NCI-H146 (cell line): ENCODE results near the gene OR7D2.
"Not testable (repeated sequence)": the region's sequence is repeated elsewhere in the genome, so short reads cannot be mapped to it uniquely, and the experiment has no call there.

Experiments used
- DNase-seq: peaks from one replicate; lab custom pipeline; 2025; lab: John Stamatoyannopoulos, UW

Gene OR7D2

DNA sequence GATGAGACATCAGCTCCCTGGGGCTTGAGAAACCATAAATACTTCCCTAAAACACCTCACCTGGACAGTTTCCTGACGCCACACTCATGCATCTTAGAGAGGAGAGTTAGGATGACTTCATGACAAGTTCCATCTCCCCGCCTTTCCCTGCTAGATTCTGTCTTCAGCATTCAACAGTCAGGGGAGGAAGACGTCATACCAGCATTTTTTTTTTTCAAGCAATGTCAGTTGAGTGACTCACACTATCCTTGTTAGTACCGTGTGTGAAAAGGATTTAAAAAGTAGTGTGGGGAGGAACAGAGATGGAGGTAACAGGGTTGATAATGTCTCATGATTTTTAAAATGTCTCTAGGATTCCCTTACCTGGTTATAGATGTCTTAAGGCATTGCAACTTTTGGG lies at the start of gene OR7D2:
TSS of gene OR7D2 (plus strand) at position 79 of the 400 bp plus-strand sequence. CDS start 6,803 bp downstream, outside the sequence.
- DNase-seq, result no peak

DNA sequence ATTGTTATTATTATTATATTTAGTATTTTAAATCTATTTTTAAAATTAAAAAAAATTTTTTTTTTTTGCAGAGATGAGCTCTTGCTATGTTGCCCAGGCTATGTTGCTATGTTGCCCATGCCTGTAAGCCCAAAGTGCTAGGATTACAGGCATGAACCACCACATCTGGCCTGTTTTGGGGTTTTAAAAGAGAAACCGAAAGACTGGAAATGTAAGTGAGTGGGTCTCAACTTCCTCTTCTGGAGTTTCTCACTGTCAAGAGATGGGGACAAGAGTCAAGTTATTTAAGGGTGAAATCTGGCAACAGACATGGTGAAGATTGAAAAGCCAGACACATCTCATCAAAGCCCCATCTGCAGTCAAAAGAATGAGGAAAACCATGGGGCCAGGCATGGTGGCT lies 47.8 kb upstream of the OR7D2 start:
- no peak for DNase-seq

DNA sequence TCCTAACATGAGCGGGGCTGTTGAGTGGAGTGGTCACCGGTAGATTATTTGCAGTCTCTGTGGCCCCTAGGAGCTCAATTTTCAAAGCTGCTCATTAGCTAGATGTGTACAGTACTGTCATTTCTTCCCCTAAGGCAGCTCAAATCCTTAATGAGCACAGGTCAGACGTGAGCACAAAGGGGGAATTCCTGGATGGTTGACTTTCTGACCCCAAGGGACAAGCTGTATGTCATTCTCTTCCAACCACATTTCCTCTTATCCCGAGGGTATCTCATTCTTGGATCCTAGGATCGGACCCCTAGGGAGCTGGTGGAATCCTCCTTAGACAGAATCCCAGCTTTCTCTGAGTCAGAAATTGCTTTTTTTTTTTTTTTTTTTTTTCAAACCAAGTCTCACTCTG lies 46.4 kb upstream of the OR7D2 start:
- DNase-seq, result no peak

DNA sequence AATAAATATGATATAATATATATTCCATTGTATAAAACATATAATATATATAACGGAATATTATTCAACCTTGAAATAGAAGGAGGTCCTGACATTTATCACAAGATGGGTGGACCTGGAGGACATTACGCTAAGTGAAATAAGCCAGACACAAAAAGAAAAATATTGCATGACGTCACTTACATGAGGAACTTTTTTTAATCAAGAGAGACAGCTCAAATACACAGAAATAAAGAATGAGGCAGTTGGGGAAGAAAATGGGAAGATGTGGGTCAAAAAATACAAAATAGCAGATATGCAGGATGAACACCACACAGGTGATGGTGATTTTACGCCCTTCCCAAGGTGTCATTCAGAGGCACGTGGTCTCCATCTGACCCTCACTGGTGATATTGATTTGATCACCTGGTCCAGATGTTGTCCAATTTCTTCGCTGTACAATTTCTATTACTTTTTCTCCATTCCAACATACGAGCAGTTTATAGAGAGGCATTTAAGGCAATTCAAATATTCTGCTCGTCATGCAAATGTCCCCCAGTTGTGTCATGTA lies 39.1 kb upstream of the OR7D2 start:
- DNase-seq, result no peak

DNA sequence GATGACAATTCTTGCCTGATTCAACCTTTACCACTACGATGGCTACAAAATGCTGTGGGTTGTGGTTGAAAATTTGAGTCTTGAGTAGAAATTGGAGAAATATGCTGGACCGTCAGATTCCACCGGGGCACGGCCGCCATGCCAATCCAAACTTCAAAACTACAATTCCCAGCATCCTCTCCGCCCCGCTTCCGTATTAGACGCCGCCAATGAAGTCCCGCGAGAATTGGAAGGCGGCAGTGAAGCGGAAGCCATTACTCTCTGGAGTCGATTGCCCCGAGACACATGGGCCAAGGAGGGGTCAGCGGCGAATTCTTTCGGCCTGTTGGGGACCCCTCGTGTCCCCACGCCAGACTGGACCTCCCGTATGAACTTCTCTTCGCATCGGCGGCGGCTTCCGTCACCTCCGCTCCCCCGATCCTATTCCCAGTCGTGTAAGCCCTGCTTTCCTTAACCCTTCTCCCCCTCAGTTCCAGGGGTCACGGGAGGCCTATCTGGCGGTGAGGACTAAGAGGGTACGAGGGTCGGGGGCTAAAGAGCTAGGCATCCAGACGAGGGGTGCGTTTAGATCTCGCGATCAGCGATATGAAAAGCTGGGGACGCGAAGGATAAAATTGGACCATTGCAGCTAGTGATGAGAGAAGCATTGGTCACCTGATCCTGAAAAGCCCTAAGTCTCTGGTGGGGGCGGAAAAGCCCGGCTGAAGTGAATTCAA lies 38.5 kb upstream of the OR7D2 start, which contains the start of gene ZNF317:
TSS of gene ZNF317 (plus strand) at position 239 of the 716 bp plus-strand sequence. CDS start 15,620 bp downstream, outside the sequence.
- DNase-seq, result peak; percentile 88

DNA sequence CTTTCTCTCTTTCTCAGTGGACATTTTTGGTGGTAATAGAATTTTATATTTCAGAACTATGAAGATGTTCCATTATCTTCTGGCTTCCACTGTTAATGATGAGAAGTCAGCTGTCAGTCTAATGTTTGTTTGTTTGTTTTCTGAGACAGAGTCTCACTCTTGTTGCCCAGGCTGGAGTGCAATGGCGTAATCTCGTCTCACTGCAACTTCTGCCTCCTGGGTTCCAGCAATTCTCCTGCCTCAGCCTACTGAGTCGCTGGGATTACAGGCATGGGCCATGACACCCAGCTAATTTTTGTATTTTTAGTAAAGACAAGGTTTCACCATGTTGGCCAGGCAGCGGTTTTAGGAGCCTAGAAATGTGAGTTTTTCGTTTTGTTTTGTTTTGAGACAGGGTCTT lies 33.9 kb upstream of the OR7D2 start:
- DNase-seq, result no peak

DNA sequence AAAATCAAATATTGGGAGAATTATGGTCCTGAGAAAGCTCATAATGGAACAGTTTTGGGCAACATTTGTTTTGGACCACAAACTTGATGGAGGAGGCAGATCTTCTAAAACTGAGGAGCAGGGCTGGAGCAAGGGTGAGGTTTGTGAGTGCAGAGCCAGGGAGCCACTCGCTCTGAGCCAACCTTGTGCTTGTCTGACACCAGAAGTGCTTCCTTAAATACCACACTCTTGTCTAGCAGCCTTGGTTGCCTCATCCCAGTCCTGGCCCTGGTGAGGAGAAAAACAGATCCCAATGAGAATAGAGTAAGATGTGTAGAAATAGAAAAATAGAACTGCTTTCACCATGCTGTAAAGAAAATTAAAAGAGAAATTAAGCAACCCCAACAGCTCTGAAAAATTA lies 31.9 kb upstream of the OR7D2 start:
- DNase-seq, result no peak

DNA sequence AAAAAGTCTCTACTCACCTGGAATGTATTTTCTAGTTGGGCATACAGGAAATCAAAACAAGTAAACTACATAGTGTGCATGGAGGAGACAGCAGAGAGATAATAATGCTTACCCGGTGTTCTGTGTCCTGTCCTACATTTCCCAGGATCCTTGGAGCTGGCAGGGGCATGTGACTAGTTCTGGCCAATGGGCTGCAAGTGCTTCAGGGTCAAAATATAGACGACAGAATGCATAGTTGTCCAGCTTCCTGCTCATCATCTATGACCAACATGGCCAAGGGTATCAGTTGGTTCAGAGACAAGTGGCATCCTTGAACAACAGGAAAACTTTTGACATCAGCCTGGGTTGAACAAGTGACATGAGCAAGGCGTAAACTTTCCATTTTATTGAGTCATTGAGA lies 30.1 kb upstream of the OR7D2 start:
- DNase-seq, result no peak

DNA sequence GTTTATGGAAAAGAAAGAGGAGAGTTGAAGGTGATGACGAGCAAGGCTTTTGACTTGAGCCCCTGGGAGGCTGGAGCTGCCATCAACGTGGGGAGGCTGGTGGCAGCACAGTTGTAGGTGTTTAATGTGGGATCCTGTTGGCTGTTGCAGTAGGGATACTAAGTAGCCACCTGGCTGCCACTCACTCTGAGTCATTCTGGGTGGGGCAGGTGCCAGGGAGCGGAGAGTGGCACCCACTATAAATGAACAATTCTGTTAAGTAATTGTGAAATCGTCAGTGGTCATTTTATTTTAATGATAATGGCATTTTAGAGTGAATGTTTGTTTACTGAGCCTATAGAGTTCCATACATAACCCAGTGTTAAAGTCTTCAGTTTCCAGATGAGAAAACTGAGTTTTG lies 28.8 kb upstream of the OR7D2 start:
- no peak for DNase-seq

DNA sequence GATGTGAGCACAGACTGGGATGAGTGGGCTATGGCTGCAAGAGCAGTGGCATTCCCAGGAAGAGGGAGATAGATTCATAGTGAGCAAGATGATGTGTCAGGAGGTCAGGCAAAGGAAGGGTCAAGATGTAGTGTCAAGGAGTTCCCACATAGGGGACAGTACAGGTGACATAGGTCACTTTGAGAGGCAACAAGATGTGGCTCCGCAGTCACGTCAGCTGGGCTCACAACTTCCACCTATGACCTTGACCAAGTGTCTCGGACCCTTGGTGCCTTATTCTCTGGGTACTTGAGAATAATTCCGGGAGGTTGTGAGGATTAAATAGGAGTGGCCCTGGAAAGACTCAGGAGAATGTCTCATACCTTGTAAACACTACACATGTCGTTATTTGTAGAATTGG lies 28.1 kb upstream of the OR7D2 start:
- DNase-seq, result no peak

DNA sequence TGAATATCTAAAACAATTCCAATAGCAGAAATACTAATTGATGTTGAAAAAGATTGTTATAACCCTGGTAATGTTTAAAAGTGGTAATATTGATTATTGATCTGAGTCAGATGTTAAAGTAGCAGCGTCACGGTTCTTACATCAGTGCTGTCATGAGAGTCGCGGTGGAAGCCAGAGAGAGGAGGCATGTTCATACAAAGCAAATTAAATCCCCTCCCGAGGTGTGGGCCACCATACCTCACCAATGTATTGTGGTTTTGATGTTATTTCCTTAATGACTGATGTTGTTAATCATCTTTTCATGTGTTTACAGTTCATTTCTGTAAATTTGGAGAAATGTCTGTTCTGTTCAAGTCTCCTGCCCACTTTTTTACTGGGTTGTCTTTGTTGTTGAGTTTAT lies 27.4 kb upstream of the OR7D2 start:
- no peak for DNase-seq

DNA sequence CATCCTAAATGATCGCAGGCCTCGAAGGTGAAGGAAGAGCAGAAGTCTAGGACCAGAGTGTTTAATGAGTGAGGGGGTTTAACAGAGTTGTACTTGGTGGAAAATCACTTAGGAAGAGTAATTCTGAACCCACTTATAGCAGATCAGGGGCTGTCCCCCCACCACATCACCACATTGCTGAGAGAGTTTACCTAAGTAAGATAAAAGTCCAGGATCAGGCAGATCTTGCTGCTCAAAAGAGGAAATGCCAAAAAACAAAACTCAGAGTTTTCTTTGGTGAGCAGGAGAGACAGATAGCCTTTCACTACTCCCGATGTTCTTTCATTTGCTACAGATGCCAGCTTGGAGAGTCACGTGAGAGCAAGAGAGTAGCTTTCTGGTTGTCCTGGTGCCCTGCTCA lies 23.2 kb upstream of the OR7D2 start:
- DNase-seq, result no peak

DNA sequence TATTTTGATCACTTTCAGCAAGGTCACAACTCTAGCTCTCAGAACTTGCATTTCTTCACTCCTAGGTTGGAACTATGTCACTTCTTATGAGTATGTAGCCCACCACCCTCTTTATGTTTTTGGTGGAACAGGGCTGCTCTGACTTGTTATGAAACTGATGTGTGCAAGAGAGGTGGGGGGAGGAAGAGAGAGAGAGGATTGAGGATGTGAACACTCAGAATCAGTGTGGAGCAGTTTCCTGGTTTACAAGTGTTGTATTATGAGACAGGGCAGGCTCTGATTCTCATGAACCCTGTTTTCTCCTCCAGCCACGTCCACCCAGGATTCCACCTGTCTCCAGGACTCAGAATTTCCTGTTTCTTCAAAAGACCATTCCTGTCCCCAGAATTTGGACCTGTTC lies 22.5 kb upstream of the OR7D2 start:
- no peak for DNase-seq

DNA sequence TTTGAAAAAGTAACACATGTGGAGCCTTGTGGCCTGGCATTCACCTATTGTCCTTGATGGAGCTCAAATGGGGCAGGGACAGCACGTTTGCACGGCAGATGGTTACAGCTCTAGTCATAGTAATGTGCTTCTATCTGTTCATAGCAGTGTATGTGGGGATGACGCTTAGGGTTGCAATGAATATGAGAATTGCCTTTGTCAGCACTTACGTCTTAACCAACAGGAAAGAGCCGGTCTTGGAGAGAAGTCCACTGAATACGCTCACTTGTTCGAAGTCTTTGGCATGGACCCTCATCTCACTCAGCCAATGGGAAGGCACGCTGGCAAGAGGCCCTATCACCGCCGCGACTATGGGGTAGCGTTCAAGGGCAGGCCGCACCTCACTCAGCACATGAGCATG lies 18.9 kb upstream of the OR7D2 start:
- DNase-seq, result no peak

DNA sequence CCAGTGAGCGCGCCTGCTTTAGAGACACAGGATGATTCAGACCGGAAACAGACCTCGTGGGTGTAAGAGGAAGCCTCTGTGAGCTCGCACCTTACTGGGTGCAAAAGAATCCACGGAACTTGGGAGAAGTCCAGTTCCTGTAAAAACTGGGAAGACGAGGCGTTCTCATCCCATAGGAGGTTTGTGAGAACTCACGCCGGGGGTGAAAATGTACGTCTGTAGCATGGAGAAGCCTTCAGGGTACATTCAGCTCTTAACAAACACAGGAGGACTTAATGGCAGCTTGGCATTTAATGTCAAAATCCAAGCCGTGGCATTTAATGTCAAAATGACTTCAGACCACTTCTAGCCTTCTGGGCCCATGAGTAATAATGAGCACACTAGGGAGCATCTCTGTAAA lies 17.4 kb upstream of the OR7D2 start:
- DNase-seq, result no peak

DNA sequence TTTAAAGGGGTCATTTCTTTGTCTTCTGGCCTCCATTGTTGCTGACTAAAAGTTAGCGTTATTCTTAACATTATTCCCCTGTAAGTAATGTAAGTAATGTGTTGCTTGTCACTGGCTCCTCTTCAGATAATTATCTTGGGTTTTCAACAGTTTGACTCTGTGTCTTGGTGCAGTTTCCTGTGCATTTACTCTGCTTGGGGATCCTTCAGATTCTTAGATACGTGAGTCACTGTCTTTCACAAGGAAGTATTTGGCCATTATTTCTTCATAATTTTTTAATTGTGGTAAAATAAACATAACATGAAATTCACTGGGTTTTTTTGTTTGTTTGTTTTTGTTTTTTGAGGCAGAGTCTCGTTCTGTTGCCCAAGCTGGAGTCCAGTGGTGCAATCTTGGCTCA lies 13.5 kb upstream of the OR7D2 start:
- DNase-seq, result no peak

DNA sequence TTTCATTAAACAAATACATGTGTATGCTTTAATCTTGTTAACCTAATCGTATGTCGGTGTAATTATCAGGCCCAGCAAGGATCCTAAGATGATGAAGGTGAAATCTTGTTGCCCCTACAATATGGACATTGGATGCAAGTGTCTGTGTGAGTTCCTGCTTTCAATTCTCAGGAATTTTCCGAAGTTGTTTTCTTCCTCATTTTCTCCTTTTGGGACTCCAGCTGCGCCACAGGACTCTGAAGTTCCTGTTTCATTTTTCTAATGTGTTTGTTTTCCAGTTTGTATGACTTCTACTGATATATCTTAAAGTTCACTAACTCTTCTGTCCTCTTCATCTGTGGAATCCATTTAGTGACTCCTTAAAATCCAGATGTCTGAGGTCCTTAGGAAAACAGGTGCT lies 11.9 kb upstream of the OR7D2 start:
- no peak for DNase-seq

DNA sequence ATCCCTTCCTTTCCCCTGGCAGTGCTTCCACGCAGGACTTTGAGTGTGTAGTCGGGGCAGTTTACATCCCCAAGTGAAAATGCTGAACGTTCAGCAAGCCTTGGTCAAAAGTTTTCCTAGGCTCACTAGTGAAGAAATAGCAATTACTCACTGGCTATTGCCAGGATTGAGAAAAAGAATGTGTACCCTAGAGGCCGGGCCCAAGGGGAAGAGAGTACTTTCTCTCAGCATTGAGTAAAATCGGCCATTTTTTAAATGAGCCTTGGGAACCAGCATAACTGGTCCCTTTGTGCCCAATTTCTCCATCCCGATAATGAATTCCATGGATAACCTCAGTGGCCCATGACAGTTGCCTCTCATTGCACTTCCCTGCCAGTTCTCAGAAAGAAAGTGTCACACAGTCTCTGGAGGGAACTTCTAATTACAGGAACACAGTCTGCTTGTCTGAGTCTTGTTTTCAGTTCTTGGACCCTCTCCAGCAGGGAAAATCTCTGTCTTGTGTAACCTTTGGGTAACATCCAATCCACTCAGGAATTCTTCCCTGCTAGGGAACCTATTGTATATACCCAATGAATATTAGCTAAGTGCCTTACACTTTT lies 7.3 kb upstream of the OR7D2 start:
- no peak for DNase-seq

DNA sequence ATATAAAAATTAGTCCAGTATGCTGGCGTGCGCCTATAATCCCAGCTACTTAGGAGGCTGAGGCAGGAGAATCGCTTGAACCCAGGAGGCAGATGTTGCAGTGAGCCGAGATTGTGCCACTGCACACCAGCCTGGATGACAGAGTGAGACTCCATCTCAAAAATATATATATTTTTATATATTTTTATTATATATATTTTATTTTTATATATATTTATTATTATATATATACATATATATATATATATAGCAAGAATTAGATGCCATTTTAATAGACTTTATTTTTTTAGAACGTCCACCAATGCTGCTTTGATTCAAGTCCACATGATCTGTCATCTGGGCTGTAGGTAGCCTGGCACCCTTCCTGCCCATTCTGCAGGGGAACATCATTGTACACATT lies 3.5 kb upstream of the OR7D2 start:
- DNase-seq, result no peak

DNA sequence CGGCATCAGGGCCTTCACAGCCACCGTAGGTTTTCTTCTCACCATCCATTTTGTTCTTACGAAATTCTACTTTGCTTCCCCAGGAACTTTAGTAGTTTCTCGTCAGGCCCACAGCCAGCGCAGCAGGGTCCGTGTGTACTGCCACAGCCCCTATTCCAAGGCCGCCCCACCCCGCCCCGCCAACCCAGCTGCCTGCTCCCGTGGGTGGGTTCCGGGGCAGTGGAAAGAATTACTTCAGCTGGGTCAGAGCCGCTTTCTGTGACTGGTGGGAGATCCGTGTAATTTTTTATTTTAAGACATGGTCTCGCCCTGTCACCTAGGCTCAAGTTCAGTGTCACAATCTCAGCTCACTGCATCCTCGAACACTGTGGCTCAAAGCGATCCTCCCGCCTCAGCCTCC lies 4.2 kb downstream of the OR7D2 start:
- DNase-seq, result no peak

DNA sequence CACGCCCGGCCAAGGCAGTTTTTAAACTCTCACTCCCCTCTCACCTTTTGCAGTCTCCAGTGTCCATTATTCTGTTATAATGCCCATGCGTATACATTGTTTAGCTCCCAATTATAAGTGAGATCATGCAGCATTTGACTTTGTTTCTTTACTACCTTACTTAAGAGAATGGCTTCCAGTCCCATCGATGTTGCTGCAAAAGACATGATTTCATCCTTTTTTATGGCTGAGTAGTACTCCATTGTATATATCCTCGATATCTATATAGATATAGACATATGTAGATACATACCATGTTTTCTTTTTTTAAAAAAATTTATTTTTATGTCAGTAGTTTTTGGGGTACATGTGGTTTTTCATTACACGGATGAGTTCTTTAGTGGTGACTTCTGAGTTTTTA lies 8.4 kb downstream of the OR7D2 start:
- no peak for DNase-seq

DNA sequence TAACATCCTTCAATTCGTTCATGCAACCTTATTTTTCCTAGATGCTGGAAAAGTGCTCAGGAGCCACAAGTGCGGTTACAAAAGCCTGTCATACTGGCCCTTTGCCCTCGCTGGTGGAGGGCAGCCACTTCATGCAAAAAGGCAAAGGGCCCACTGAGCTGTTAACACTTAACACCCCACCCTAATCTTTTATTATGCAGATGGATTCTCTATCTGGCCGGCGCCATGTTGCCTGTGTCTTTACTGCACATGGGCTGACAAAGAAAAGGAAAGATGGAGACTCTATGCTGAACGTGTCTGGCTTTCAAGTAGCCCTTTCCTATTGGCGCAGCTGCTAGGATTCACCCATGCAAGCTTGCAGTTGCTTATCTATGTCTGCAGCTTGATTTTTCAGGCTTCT lies 10.8 kb downstream of the OR7D2 start:
- DNase-seq, result no peak

DNA sequence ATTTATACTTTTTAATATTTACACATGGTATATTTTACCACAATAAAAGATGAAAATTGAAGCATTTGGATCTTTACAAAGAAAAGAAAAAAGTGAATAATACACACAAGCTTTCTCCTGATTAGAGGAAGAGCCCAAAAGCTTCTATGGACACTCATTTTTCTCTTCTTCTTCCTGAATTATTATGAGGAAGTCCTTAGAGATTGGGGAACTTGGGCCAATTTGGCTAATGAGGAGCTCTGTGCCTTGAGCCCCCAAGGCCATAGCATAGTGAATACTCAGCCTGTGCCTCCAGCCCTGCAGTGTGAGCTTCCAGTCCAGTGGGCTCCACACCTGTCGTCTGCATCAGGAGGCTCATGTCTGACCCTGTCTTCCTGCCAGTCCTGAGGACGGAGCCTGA lies 19.3 kb downstream of the OR7D2 start:
- not testable (repeated sequence) for DNase-seq
